NB4 (cell line): ENCODE results near the gene CSMD2.

Experiments
- CTCF ChIP-seq: IDR thresholded peaks from one replicate; pipeline ENCODE4 v1.5.1; 2012; ENCODE audit warnings: low read depth, low read length
- MAX ChIP-seq: IDR thresholded peaks from 2 replicates; pipeline ENCODE4 v1.6.1; 2011; ENCODE audit warnings: low read depth, low read length
- MYC ChIP-seq: IDR thresholded peaks from 2 replicates; pipeline ENCODE4 v1.6.1; 2011; ENCODE audit warnings: low read depth, low read length
- POLR2A ChIP-seq: IDR thresholded peaks from 2 replicates; pipeline ENCODE4 v1.6.1; 2011; ENCODE audit warnings: mild to moderate bottlenecking; ENCODE audit not compliant: insufficient read length; ENCODE audit errors: extremely low read depth

DNA sequence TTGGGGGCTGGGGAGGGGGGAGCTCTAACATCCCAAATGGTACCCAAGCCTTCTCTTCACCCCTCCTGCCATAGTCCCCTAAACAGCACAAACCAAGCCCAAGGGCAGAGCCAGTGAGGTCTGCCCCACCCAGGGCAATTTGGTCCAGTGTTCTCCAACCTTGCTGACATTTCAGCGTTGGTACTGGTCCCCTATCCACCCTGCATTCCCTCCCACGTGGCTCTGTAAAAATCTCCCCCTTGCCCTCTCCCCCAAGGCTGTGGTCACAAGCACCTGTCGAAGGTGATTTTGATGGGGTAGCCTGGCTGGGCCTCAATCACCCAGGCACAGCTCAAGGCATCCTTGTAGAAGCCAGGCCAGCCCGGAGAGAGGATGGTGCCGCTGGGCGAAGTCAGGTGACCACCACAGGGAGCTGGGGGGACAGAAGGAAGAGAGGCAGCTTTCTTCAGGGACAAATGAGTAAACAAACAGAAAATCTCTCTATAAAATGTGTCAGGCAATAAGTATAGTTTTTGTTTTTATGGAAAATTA lies 438.7 kb downstream of the CSMD2 start:
- TF ChIP-seq MAX, result no peak
- TF ChIP-seq POLR2A, result no peak
- TF ChIP-seq CTCF, result no peak
- TF ChIP-seq MYC, result no peak
